Erythroblast (primary cell): Measurements from ENCODE around the gene CEBPB.

Experiments
- GATA1 ChIP-seq: IDR thresholded peaks from 2 replicates; pipeline ENCODE4 v1.6.1; 2011; ENCODE audit warnings: low read depth, mild to moderate bottlenecking, control low read depth, low read length, moderate library complexity
- POLR2A ChIP-seq: IDR thresholded peaks from 2 replicates; pipeline ENCODE4 v1.6.1; 2011; ENCODE audit warnings: mild to moderate bottlenecking, low read length

DNA sequence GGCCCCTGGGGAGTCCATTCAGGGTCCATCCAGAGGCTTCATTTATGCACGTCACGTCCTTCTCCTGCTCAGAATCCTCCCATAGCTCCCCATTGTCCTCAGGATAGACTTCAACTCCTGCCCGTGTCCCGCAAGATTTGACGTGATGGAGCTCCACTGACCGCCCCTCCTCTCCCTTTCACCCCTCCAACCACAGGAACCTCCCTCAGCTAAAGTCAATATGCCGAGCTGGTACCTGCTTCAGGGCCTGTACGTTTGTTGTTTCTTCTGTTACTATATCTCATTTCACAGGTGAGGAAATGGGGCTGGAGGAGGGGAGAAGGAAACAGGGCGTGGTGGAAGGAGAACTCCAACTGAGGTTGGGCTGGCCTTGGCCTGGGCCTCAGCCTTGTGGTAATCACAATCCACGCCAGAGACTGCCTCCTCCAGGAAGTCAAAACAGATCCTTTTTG is 38.6 kb downstream of the CEBPB start:
- TF ChIP-seq POLR2A (no peak), GATA1 (no peak)
